Uterus (tissue), 2 donors: ENCODE results near the gene NLN.

Experiments used
- CTCF ChIP-seq, 4 experiments: fragments of 200-600 bp in 2 of 4; fragments of 450-650 bp in 2 of 4; sonication (generic) in 2 of 4; IDR thresholded peaks; one replicate each; pipeline ENCODE4 v1.5.1; 2016 to 2019; ENCODE audit warnings: antibody characterized with exemption in 4 of 4, mild to moderate bottlenecking in 2 of 4, moderate library complexity in 1 of 4
- POLR2A ChIP-seq, 2 donors: fragments of 450-650 bp; IDR thresholded peaks; one replicate each; pipeline ENCODE4 v1.6.1; 2016; ENCODE audit warnings: antibody characterized with exemption in 2 of 2, mild to moderate bottlenecking in 1 of 2, moderate library complexity in 1 of 2

- TF ChIP-seq CTCF (IDR thresholded peaks at IDR 0.05) (no peak), POLR2A (IDR thresholded peaks at IDR 0.05) (no peak)
Measured at GRCh38 chr5:65831276-65831675, 109.3 kb downstream of the NLN start.
